Measurements from ENCODE around the gene HELZ.

Gene HELZ

DNA sequence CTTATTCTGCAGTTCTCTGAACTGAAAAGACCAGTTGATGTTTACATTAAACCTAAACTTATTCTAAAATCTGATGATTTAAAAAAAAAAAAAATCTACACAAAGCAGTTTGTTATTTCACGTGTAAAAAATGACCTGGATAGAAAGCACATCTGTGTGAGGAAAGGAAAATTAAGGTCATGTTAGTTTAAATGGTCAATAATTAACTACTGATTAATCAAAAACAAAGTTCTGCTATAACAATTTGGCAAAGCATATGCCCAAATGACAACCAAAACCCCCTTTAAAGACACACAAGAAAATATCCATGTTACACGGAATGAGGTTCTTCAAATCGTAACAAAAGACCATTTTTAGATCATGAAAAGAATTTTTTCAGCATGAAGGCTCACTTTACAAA is 170.2 kb downstream of the HELZ start:
- no peak for DNase-seq (ENCODE audit: low read depth)

DNA sequence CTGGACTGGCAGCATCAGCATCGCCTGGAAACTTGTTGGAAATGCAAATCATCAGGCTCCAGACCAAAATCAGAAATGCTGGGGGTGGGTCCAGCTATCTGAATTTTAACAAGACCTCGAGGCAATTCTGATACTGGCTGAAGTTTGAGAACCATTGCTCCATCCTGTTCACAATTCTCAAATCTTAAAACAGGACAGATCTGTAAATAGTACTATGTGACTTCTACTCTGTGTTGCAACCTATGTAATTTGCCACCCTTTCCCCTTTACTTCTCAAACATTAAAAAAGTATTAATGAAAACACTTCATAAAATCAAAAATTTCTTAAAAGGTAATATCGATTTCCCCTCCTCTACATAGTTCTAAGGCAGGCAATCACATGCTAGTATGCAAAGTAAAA is 172.1 kb downstream of the HELZ start:
- no peak for DNase-seq (ENCODE audit: low read depth)

DNA sequence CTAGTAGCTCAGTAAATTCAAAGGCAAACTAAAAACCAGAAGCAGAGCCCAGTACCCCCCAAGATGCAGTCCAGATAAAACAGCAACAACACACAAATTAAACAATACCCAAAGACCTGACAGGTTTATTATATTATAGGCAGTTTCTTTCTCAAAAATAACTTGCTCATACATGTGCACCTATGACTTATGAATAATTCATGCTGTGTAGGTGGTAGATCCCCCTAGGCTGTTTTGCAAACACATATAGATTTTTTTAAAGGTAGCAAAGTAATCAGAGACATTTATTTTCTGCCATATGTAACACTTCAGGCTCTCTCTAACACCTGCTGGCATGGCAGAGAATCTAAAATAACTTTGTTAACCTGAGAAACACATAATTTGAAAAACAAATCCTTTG is 173.4 kb downstream of the HELZ start:
- no peak for DNase-seq (ENCODE audit: low read depth)

DNA sequence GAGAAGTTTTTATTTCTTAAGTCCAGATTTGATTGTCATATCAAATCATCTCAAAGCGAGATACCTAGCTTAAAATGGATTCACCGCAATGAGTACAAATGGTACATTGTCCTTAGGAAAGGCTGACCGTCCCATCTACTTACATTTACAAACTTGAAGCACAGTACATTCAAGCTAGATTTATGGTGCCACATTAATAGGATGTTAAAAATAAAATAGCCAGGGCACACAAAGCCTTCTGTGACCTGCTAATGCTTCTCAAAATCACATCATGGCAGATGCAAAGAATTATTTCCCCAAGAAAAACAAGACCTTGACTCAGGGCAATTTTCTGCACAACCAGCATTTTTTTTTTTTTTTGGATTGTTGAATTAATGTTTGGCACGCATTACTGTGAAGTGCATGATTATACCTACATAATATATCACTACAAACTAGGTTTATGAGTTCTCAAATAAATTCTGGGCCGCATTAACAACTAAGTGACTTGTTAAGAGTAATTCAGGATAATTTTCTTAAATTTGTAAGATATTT is 175.3 kb downstream of the HELZ start:
- no peak for DNase-seq (ENCODE audit: low read depth)

DNA sequence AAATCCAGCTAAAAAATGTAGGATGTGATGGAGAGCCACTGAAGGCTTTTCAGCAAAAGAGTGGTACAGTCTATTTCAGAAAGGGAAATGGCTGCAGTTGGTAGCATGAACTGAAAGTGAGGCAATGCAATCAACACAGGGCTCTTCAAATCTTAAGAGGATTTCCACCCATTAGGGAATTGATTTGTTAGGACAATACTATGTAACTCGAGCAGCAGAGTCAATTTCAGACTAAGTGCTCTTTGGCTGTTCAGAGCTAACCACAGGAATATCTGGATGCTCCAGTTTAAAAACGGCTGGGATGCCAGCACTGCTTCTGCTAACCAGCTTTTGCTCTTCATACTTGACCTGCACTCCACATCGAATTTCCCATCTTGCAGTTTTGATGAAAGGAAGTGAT is 176.0 kb downstream of the HELZ start:
- DNase-seq (ENCODE audit: low read depth) = no peak

DNA sequence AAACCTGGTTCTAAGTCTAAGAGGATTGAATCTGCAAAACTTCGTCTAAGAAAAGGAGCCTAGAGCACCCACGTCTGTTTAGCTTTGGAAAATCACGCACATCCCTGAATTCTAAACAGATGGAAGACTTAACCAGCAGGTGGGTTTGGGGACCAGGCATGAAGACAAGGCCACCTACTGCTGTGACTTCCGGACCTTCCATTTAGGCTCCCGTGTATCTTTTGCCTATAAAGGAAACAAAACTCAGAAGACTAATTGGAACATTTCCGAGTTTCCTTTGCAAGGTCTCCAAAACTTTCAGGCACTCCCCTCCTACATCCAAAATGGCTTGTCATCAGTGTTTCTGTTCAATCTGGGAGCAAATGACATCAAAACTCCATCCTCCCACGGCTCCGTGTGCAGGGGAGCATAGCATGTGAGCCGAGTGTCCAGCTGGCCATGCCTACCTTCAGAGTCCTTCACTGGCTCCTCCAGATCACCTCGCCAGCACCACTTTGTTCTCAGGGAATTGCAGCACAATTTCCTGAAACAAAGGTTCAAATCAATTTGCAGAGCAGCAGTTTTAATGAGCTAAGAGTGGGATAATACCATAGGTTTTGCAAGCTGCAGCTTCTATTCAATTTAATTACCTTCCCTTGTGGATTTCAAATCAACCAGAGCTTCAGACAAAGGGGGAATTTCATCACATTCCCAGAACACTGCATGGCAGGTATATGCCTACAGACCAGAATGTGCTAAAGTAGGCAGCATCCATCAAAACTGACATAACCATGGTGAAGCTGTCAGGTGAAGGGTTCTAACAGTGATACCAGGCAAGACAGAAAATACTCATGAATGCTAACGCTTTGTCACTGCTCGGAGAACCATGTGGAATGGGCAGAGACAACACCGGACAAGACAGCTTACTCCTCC is 177.2 kb downstream of the HELZ start:
- DNase-seq (ENCODE audit: low read depth) = no peak

DNA sequence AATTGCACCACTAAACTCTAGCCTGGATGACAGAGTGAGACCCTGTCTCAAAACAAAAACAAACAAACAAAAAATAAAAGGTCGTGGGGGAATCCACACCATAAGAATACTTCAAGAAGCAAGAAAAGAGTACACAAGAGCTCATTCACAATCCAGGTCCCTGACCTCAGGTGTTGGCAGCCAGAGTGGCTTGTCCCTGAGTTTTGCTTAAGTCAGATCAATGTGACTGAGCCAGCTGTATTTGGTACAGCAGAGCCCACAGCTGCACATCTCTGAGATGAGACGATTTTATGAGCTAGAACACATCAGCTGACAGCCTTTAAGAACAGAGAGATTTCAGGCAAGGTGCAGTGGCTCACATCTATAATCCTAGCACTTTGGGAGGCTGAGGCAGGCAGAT is 178.3 kb downstream of the HELZ start:
- no peak for DNase-seq (ENCODE audit: low read depth)

DNA sequence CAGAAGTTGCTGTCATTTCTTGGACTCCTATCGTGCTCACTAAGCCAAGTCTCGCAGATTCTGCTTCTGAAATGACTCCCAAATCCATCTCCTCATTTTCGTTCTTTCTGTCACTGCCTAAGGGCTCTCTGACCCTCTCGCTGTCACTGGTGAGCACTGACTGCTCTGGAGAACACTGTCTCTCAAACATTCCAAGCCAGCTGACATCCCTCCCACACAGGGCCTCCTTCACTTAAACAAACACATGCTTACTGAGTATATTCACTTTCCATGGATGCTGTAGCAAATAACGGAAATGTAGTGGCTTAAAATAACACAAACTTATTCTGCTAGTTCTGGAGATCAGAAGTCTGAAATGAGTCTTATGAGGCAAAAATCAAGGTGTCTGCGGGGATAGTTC is 181.9 kb downstream of the HELZ start:
- no peak for DNase-seq (ENCODE audit: low read depth)

DNA sequence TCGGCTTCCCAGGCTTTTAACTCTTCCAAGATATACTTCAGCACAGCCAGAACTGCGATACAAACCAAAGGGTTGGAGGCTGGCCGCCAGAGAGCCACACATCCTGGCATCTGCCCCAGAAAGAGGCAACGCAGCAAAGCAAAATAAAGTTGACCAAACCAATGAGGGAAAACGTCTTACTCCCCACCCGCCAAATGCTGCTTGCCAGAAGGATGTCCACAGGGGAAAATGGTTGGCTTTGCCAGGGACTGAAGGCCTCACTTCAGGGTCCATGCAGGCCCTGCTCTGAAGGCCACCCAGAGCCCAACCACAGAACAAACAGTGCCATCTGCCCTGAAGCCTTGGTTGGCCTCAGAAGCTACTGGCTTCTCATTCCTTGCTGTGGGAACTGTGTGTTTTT is 185.6 kb downstream of the HELZ start:
- DNase-seq (ENCODE audit: low read depth) = no peak

DNA sequence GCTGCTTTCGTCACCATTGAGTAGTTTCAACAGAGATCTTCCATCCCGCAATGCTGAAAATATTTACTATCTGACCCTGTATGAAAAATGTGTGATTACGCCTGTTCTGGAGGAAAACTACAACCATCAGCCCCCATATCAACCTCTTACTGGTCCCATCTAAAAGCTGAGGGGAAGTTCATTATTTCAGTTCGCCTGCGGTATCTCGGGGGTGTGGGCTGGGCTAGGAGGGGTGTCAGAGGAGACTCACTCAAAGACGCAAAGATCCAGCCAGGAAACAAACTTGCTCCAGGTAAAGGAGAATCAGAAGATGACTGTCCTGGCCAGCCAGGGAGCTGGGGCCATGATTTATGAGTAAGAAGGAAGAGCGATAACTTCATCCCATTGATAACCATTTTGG is 187.0 kb downstream of the HELZ start:
- DNase-seq (ENCODE audit: low read depth) = no peak

DNA sequence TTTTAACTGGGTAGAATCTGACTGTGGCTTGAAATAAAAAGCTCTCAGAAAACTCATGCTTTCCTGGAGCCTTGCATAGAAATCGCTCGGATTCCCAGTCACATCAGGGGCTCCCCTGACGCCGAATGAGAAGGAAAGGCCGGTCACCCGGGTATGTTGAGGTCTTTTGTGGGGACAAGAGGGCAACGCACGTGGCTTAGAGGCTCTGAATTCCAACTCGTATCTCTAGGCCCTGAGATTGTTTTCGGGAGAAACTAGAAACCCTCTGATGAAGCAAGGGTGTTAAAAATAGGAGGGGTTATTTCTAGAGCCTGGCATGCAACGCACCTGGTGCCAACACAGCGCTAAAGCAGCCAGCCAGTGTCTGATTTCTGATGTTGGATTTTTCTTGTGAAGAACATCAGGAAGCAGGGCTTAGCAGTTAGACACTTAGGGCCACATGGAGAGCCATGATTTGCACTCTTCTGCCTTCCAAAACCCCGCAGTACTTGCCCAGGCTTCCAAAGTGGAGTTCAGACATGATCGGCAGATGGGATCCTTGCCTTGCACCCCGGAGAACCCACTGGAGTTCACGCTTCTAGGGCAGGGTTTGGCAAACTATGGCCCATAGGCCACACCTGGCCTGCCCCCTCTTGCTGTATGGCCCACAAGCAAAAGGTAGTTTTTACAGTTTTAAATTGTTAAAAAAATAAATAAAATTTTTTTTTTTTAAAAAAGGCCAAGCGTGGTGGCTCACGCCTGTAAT is 188.1 kb downstream of the HELZ start:
- DNase-seq (ENCODE audit: low read depth) = no peak

DNA sequence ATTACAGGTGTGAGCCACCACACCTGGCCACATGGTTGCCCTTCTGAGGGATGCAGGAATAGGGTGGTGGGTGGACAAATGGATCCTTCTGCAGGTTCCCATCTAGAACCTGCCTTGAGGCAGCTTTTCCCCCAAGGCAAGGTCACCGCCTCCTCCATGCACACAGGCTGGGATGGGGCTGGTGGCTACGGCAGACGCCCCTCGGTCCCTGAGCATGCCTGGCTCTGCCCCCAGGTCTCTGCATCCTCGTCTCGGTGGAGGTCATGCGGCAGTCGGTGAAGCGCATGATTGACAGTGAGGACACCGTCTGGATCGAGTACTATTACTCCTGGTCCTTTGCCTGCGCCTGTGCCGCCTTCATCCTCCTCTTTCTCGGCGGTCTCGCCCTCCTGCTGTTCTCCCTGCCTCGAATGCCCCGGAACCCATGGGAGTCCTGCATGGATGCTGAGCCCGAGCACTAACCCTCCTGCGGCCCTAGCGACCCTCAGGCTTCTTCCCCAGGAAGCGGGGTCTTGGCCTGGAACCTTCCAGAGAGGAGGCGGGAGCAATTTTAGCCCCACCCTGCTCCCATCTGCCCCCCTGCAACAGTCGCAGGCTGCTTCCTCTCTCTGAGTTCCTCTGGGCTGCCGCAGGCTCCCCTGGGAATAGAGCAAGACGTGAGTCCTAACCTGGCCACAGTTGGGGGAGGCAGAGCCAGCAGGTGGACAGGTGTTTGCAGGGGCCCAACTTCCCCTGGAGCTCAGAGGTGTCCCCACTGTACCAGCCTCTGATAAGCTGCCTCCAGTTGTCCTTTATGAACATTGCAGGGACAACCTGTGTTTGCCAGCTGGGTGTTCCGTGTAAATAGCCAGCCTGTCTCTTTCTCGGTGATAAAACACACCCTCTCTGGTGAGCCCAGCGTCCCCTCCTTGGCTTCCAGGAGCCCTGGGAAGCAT is 188.9 kb downstream of the HELZ start:
- DNase-seq (ENCODE audit: low read depth) = no peak

DNA sequence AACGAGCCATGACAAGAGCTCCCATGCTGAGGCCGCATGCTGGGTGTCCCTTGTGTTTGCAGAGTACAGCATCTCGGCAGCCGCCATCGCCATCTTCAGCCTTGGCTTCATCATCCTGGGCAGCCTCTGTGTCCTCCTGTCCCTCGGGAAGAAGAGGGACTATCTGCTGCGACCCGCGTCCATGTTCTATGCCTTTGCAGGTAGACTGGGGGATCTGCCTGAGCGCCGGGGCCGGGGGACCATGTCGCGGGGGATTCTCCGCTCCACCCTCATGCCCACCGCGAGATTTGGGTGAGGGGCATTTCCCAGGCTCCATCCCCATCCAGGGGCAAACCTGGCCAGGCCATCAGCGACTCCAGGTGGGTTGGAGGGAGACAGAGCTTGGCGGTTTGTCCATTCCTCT is 190.0 kb downstream of the HELZ start:
- no peak for DNase-seq (ENCODE audit: low read depth)

DNA sequence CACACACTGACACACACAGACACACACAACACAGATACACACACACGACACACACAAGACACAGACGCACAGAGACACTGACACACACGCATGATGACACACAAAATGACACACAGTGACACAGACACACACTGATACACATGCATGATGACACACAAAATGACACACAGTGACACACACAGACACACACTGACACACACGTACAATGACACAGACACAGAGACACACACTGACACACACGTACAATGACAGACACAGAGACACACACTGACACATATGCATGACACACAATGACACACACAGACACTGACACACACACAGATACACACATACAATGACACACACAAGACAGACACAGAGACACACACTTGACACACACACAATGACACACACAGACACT is 190.4 kb downstream of the HELZ start:
- DNase-seq (ENCODE audit: low read depth) = no peak

DNA sequence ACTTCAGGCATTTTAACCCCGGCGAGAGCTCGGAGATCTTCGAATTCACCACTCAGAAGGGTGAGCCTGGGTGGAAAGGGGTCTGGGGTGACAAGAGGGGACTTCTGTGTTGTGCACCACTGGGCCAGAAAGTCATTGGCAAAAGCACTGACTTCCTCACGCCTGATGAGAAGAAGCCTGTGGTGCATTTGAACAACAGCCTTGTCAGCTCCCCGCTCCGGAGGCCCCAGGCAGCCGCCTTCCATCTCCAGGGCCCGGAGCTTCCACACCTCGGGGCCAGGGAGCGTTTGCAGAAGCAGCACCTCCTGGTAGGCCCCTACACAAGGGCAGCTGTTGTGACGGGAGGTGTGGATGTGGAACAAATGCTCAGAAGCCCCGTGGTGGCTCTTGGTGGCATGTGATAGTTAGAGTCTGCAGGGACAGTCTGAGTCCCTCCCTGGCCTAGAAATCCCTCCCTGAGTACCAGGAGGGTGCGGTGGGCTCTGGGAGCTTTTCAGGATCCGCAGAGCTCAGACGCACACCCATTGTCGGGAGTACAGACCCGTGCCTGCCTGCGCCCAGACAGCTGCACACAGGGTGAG is 190.9 kb downstream of the HELZ start:
- no peak for DNase-seq (ENCODE audit: low read depth)

DNA sequence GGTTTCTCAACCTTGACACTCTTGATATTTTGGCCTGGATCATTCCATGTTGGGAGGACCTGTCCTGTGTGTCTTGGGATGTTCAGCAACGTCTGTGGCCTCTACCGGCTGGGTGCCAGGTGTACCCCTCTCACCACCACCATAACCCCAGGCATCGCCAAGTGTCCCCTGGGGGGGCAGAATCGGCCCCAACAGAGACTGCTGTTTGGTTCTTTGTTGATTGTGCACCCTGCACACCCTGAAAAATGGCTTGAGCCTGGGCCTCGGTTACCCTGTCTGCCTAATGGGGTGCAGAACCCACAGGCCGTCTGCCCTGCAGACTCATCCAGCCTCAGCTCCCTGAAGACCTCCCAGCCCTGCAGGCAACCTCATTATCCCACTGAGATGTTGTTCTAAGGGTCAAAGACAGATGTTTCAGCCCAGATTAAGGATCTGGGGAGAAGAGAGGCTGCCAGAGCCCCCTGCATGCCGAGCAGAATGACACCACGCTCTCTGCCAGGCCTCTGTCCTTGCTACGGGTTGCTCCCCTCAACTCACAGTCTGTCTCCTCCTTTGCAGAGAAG is 191.5 kb downstream of the HELZ start:
- no peak for DNase-seq (ENCODE audit: low read depth)

DNA sequence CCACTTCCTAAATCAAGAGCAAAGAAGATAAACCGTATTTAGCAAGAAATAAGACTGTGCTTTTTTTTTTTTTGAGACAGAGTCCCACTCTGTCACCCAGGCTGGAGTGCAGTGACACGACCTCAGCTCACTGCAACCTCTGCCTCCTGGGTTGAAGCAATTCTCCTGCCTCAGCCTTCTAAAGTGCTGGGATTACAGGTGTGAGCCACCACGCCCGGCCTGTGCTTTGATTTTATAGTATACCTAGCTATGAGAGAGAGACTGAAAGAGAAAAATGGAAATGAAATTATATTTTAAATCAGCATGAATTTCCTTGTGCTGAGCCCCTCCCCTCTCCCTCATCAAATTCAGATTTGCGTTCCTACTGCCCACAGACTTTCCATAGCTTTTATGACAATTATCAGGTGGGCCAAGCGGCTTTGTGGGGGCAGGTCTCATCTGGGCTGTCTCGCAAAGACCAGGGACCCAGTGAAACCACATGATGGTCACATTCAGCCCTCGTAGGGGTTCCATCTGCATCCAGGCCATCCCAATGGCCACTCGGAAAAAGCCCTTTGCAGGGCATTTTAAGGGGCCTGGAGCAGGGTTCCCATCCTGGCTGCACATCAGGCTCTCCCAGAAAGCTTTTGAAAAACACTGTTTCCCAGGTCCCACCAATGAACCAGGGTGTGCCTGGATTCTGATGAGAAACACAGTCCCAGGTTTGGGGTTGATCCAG is 192.1 kb downstream of the HELZ start:
- no peak for DNase-seq (ENCODE audit: low read depth)

DNA sequence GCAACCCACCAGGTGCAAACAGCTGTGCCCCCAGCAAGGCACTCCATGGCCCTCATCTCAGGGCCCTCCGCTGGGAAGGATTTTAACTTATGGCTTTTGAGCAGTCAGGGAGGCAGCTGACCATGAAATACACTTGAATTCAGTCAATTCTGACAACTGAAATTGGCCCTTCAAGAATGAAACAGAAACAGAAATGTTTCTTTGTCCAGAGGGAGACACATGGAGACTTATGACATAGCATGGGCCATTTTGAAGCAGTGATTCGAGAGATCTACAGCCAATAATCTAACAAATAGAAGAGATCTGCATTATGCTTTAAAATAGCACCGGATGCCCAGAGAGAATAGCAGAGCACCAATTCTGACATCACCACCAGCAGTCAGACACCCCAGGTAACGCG is 193.2 kb downstream of the HELZ start:
- no peak for DNase-seq (ENCODE audit: low read depth)

DNA sequence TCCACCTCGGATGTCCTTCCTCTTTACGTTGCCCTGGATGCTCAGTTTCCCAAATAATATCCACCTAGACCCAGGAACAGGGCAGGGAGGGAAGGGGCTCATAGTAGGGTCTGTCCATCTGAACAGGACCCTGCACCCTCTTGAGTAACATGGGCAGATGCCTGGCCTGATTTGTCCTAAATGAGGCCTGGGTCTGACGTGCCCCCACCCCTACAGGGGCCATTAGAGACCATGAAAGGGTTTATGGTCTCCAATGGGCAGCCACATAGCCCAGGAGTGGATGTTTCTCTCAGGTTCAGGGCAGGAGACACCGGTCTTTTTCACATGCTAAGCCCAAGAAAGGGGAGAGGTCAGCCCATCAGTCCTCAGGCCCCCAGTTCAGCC is 193.8 kb downstream of the HELZ start:
- no peak for DNase-seq (ENCODE audit: low read depth)

DNA sequence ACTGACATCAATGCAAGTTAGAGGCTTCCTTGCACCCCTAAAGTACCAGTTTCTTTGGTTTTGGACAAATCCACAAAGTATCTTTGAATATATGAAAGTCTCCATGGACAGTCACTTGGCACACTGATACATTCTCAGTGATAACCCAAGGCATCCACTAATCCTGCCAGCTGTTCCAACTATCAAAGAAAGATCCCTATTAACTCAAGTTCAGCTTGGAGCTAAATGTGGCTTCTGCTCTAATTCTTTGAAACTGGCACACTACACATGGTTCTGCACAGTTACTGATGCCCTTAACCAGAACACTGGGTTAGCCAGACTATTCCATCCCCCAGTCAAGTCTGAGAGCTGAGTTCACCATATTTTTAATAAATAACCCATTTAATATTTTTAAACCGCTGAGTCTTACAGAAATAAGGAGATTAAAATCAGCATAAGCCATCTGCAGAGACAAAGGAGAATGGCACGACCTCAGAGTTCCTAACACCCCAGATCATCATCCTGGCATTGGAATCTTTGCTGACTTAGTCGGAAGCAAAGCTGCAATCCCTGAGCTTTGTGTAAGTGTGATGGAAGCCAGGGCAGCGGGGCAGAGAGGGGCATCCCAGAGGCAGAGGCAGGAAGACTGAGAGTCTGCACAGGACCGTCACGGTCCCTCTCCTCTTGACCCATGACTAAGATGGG is 194.4 kb downstream of the HELZ start:
- no peak for DNase-seq (ENCODE audit: low read depth)

Data from HS-27A (cell line).